Stimulated activated CD4-positive, alpha-beta T cell treated with anti-CD3 and anti-CD28 coated beads, Interleukin-1b, Interleukin-23, amount 100 ng/mL, for 1 hour (primary cell): ENCODE measurements around the gene KHDRBS2.

Source experiments
- DNase-seq, 2 donors: peaks; one replicate each; pipeline ENCODE4 v3.0.0-alpha.2; 2020; ENCODE audit warnings: low read depth in 2 of 2

KHDRBS2 gene

GRCh38 chr6:62175195-62175594 lies 110.8 kb downstream of the KHDRBS2 start:
- DNase-seq = no peak

GRCh38 chr6:62174548-62174947 lies 111.5 kb downstream of the KHDRBS2 start:
- DNase-seq = no peak

- no peak for DNase-seq
Measured at GRCh38 chr6:62167736-62168135, 118.3 kb downstream of the KHDRBS2 start.

GRCh38 chr6:62162858-62163257 lies 123.2 kb downstream of the KHDRBS2 start:
- no peak for DNase-seq

- no peak for DNase-seq
Measured at GRCh38 chr6:62152796-62153195, 133.2 kb downstream of the KHDRBS2 start.

GRCh38 chr6:62150048-62150663 lies 135.9 kb downstream of the KHDRBS2 start:
- no peak for DNase-seq

- no peak for DNase-seq
Measured at GRCh38 chr6:62146954-62147853, 138.8 kb downstream of the KHDRBS2 start.

- no peak for DNase-seq
Measured at GRCh38 chr6:62129127-62129526, 156.9 kb downstream of the KHDRBS2 start.

GRCh38 chr6:62119401-62119800 lies 166.6 kb downstream of the KHDRBS2 start:
- DNase-seq = no peak

- DNase-seq = no peak
Measured at GRCh38 chr6:62103186-62103859, 182.7 kb downstream of the KHDRBS2 start.

- DNase-seq = no peak
Measured at GRCh38 chr6:62102387-62102786, 183.6 kb downstream of the KHDRBS2 start.

- no peak for DNase-seq
Measured at GRCh38 chr6:62090442-62091229, 195.4 kb downstream of the KHDRBS2 start.

- no peak for DNase-seq
Measured at GRCh38 chr6:62089781-62090180, 196.2 kb downstream of the KHDRBS2 start.

GRCh38 chr6:62086047-62086446 lies 200.0 kb downstream of the KHDRBS2 start:
- no peak for DNase-seq

GRCh38 chr6:62075869-62076268 lies 210.2 kb downstream of the KHDRBS2 start:
- no peak for DNase-seq

GRCh38 chr6:62059901-62060300 lies 226.1 kb downstream of the KHDRBS2 start:
- no peak for DNase-seq

GRCh38 chr6:62057300-62057699 lies 228.7 kb downstream of the KHDRBS2 start:
- DNase-seq = no peak

- no peak for DNase-seq
Measured at GRCh38 chr6:62045502-62045901, 240.5 kb downstream of the KHDRBS2 start.

- no peak for DNase-seq
Measured at GRCh38 chr6:62043084-62043483, 242.9 kb downstream of the KHDRBS2 start.

- no peak for DNase-seq
Measured at GRCh38 chr6:62042429-62042828, 243.6 kb downstream of the KHDRBS2 start.

GRCh38 chr6:62039605-62040004 lies 246.4 kb downstream of the KHDRBS2 start:
- no peak for DNase-seq

- DNase-seq = no peak
Measured at GRCh38 chr6:62037445-62037844, 248.6 kb downstream of the KHDRBS2 start.
